ENCODE data around the gene NT5C2. TPM values are rescaled to one million over a fixed set of nuclear protein-coding genes. Genes with fewer than 3 reads are reported as not detected.
A peak's percentile ranks its signal among the peaks of the same experiment; 100 is the strongest.

NT5C2 gene
- polyA plus RNA-seq, 1 of the 3 experiments (the other 2 are of a cell fraction): 29.6 TPM

- H3K4me3 ChIP-seq (ENCODE audit: low read depth in 2 of 2, low read length in 1 of 2): no peak overlapping the region
- POLR2A ChIA-PET: no interaction called here
- no peak for TF ChIP-seq CTCF (IDR thresholded peaks at IDR 0.05)
- no peak for TF ChIP-seq RXRA (IDR thresholded peaks at IDR 0.05; ENCODE audit: borderline replicate concordance, low read depth)
- TF ChIP-seq, protein P1, sequence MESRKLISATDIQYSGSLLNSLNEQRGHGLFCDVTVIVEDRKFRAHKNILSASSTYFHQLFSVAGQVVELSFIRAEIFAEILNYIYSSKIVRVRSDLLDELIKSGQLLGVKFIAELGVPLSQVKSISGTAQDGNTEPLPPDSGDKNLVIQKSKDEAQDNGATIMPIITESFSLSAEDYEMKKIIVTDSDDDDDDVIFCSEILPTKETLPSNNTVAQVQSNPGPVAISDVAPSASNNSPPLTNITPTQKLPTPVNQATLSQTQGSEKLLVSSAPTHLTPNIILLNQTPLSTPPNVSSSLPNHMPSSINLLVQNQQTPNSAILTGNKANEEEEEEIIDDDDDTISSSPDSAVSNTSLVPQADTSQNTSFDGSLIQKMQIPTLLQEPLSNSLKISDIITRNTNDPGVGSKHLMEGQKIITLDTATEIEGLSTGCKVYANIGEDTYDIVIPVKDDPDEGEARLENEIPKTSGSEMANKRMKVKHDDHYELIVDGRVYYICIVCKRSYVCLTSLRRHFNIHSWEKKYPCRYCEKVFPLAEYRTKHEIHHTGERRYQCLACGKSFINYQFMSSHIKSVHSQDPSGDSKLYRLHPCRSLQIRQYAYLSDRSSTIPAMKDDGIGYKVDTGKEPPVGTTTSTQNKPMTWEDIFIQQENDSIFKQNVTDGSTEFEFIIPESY (IDR thresholded peaks at IDR 0.05; ENCODE audit: borderline replicate concordance, low read depth): no peak
- no peak for TF ChIP-seq RAD21 (IDR thresholded peaks at IDR 0.05; ENCODE audit: low read length)
- TF ChIP-seq FOSL2 (IDR thresholded peaks at IDR 0.05; ENCODE audit: borderline replicate concordance, low read depth): no peak
- no peak for TF ChIP-seq JUND (IDR thresholded peaks at IDR 0.05)
- TF ChIP-seq FOXM1 (IDR thresholded peaks at IDR 0.05; ENCODE audit: low read depth): no peak
- TF ChIP-seq EP300 (IDR thresholded peaks at IDR 0.05; ENCODE audit: borderline replicate concordance in 1 of 2, low read depth in 1 of 2, low read length in 1 of 2): no peak
- no peak for TF ChIP-seq TEAD4 (IDR thresholded peaks at IDR 0.05; ENCODE audit: borderline replicate concordance, insufficient read depth)
- no peak overlapping the region for H2AFZ ChIP-seq (ENCODE audit: low read depth)
- no peaks in the 10 kb centered on the region for H3F3A ChIP-seq (replicated peaks; ENCODE audit: insufficient read depth)
- H3K9me2 ChIP-seq: no peaks in the 10 kb centered on the region
- 92% methylated on average over 3 of the region's 3 CpGs for WGBS (ENCODE audit: low lambda C conversion rate)
- no peaks in the 10 kb centered on the region for H4K20me1 ChIP-seq (ENCODE audit: insufficient read depth)
- H3K79me2 ChIP-seq (ENCODE audit: insufficient read depth): no peaks in the 10 kb centered on the region
- no peak for DNase-seq
- H3K4me1 ChIP-seq (ENCODE audit: control insufficient read depth in 1 of 2, insufficient read depth in 2 of 2, low read depth in 1 of 2, low read length in 1 of 2): peaks cover 0 to 14% of the 10 kb centered on the region in 2 experiments; a peak in 2 of 4 replicates
- H3K36me3 ChIP-seq (replicated peaks in 1 of 2; ENCODE audit: control insufficient read depth in 1 of 2, insufficient read depth in 2 of 2, low read length in 1 of 2): no peaks in the 10 kb centered on the region
- CTCF ChIA-PET: interaction anchor here (0.6 to 1.6 kb wide), 3 partner anchors 186 to 427 kb away, joined by 3 to 5 read pairs (median 4); no protein-coding TSS in a partner anchor
- H3K27ac ChIP-seq (ENCODE audit: low read depth in 2 of 2, low read length in 1 of 2): no peak overlapping the region
- H3K9ac ChIP-seq: no peak overlapping the region
- no peak overlapping the region for H3K4me2 ChIP-seq
- H3K27me3 ChIP-seq (ENCODE audit: insufficient read depth): no peaks in the 10 kb centered on the region
- H3K9me3 ChIP-seq: no peaks in the 10 kb centered on the region
Measured at GRCh38 chr10:103058034-103058433, 135.0 kb downstream of the NT5C2 start.

GRCh38 chr10:103055105-103055504 lies 138.0 kb downstream of the NT5C2 start:
- POLR2A ChIA-PET: interaction anchor here (1.5 kb wide), 1 partner anchor 138 kb away, joined by 4 read pairs; the partner anchor contains the start of gene NT5C2
- CTCF ChIA-PET: interaction anchor here (0.8 to 4.6 kb wide), 7 partner anchors 14 to 143 kb away, joined by 3 to 43 read pairs (median 5); partner anchors contain the start of gene CNNM2
- no peak overlapping the region for H3K4me2 ChIP-seq

More at GRCh38 chr10:103055105-103055504, 138.0 kb downstream of the NT5C2 start:
- Histone ChIP-seq H3K9ac (no peak overlapping the region), H3K36me3 (replicated peaks in 1 of 2; ENCODE audit: control insufficient read depth in 1 of 2, insufficient read depth in 2 of 2, low read length in 1 of 2) (no peaks in the 10 kb centered on the region), H3K9me2 (no peaks in the 10 kb centered on the region), H4K20me1 (ENCODE audit: insufficient read depth) (no peaks in the 10 kb centered on the region), H3K79me2 (ENCODE audit: insufficient read depth) (no peaks in the 10 kb centered on the region), H3F3A (replicated peaks; ENCODE audit: insufficient read depth) (no peaks in the 10 kb centered on the region), H3K27ac (ENCODE audit: low read depth in 2 of 2, low read length in 1 of 2) (peak overlapping the region in 1 of 2 experiments; percentile 90; a peak in 1 of 4 replicates), H2AFZ (ENCODE audit: low read depth) (no peak overlapping the region), H3K9me3 (no peaks in the 10 kb centered on the region), H3K4me1 (ENCODE audit: control insufficient read depth in 1 of 2, insufficient read depth in 2 of 2, low read depth in 1 of 2, low read length in 1 of 2) (peaks cover 0 to 14% of the 10 kb centered on the region in 2 experiments; a peak in 2 of 4 replicates), H3K27me3 (ENCODE audit: insufficient read depth) (no peaks in the 10 kb centered on the region), H3K4me3 (ENCODE audit: low read depth in 2 of 2, low read length in 1 of 2) (no peak overlapping the region)
- TF ChIP-seq CTCF (IDR thresholded peaks at IDR 0.05): no peak
- TF ChIP-seq, protein P2, sequence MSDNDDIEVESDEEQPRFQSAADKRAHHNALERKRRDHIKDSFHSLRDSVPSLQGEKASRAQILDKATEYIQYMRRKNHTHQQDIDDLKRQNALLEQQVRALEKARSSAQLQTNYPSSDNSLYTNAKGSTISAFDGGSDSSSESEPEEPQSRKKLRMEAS (IDR thresholded peaks at IDR 0.05; ENCODE audit: low read depth): no peak
- TF ChIP-seq NFIC (IDR thresholded peaks at IDR 0.05; ENCODE audit: borderline replicate concordance): no peak
- no peak for TF ChIP-seq TEAD4 (IDR thresholded peaks at IDR 0.05; ENCODE audit: borderline replicate concordance, insufficient read depth)
- TF ChIP-seq SIN3A (IDR thresholded peaks at IDR 0.05; ENCODE audit: borderline replicate concordance, low read depth, low read length): no peak
- TF ChIP-seq POLR2AphosphoS5 (IDR thresholded peaks at IDR 0.05; ENCODE audit: low read depth, low read length): no peak
- WGBS (ENCODE audit: low lambda C conversion rate): 90% methylated on average over 4 of the region's 4 CpGs
- DNase-seq: no peak

All from SK-N-SH (cell line).